ENCODE measurements around the gene LMF1. TPM values are rescaled to one million over a fixed set of nuclear protein-coding genes. Genes with fewer than 3 reads are reported as not detected.

Gene LMF1
- total RNA-seq, 1 experiment from 2014 or later = 12.2 TPM

DNA sequence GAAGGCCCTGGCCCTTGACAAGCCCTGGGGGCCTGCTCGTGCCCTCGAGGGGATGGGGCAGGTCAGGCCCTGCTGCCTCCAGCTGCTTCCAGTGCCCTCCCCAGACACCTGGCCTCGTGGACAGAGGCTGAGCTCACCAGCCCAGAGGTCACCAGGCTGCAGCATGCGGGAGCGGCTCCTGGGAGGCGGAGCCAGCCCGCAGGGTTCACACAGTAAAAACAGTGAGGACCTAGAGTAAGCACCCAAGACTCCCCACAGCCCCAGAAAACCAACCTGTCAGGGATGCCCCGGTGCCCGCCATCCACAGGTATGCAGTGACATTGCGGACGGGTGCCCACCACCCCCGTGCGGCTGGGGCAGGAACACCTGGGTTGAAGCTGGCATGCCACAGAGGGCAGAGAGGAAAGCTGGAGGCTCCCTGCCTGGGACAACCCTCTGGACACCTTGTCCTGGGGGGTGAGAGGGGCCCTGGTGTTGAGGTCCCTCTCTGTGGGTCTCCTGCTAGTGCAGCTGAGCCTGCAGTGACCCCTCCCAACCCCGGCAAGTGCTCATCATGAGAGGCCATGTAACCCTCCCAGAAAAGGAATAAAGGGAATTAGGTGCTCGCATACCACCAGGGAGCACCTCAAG, 62.1 kb downstream of the LMF1 start:
- Histone ChIP-seq H3K9me3 (ENCODE audit: low read length) (peaks cover 8% of the 10 kb centered on the region; the same call in 1 of the 2 replicates), H3K4me2 (ENCODE audit: low read depth, low read length, poor library complexity, severe bottlenecking) (no peak overlapping the region), H3K9ac (ENCODE audit: low read length) (no peak overlapping the region), H3K36me3 (ENCODE audit: insufficient read depth, low read length) (no peaks in the 10 kb centered on the region; the same call in 1 of the 2 replicates), H4K20me1 (ENCODE audit: insufficient read depth, low read depth, low read length) (no peaks in the 10 kb centered on the region), H3K4me1 (ENCODE audit: low read length) (no peaks in the 10 kb centered on the region), H2AFZ (ENCODE audit: low read length) (no peak overlapping the region), H3K4me3 (ENCODE audit: low read length) (no peak overlapping the region), H3K27ac (ENCODE audit: low read length) (no peak overlapping the region), H3K27me3 (ENCODE audit: low read length) (no peaks in the 10 kb centered on the region), H3K9me2 (replicated peaks; ENCODE audit: insufficient read depth, low read length) (no peaks in the 10 kb centered on the region), H3K79me2 (ENCODE audit: low read length) (no peaks in the 10 kb centered on the region)
- no peak for DNase-seq

DNA sequence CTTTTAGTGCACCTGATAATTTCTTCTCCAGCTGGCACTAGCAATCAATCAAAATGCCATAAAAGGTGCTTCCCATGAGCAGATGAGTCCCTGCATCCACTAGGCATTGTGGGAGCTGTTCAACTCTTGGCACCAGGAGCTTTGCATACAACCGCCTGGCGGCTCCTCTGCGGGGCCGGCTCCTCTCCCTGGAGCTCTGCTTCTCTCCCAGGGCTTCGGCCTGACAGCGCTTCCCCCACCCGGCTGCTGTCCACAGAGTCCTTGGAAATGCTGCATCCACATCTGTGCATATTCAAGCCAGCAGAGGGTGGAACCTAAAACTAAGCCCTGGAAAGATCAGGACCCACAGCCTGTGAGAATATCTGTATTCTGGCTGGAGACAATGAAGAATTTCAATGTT, 62.9 kb downstream of the LMF1 start:
- H3K4me1 ChIP-seq (ENCODE audit: low read length) = no peaks in the 10 kb centered on the region
- no peaks in the 10 kb centered on the region for H3K9me2 ChIP-seq (replicated peaks; ENCODE audit: insufficient read depth, low read length)
- H3K27ac ChIP-seq (ENCODE audit: low read length) = no peak overlapping the region
- DNase-seq = no peak
- no peak overlapping the region for H3K4me3 ChIP-seq (ENCODE audit: low read length)
- H3K79me2 ChIP-seq (ENCODE audit: low read length) = no peaks in the 10 kb centered on the region
- peaks cover 8% of the 10 kb centered on the region; the same call in 1 of the 2 replicates for H3K9me3 ChIP-seq (ENCODE audit: low read length)
- H3K36me3 ChIP-seq (ENCODE audit: insufficient read depth, low read length) = no peaks in the 10 kb centered on the region; the same call in 1 of the 2 replicates
- no peak overlapping the region for H2AFZ ChIP-seq (ENCODE audit: low read length)
- no peaks in the 10 kb centered on the region for H4K20me1 ChIP-seq (ENCODE audit: insufficient read depth, low read depth, low read length)
- no peak overlapping the region for H3K9ac ChIP-seq (ENCODE audit: low read length)
- no peaks in the 10 kb centered on the region for H3K27me3 ChIP-seq (ENCODE audit: low read length)
- H3K4me2 ChIP-seq (ENCODE audit: low read depth, low read length, poor library complexity, severe bottlenecking) = no peak overlapping the region

DNA sequence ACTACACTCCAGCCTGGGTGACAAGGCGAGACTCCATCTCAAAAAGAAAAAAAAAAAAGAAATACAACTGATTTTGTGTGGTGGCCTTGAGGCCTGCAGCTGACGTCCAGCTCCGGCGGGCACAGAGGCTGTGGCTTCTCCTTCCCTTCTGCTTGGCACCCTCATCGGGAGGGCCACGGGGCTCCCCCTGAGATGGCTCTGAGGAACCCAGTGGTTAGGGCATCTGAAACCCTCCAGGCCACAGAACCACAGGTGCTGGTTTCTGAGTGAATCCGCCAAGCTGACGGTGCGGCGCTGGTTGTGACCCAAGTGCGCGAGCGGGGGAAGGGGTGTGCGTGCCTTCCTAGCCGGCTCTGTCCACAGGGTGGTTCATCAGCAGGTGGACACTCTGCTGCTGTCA, 63.4 kb downstream of the LMF1 start:
- H3K27ac ChIP-seq (ENCODE audit: low read length) = no peak overlapping the region
- H3K36me3 ChIP-seq (ENCODE audit: insufficient read depth, low read length) = no peaks in the 10 kb centered on the region; the same call in 1 of the 2 replicates
- DNase-seq = no peak
- no peaks in the 10 kb centered on the region for H3K4me1 ChIP-seq (ENCODE audit: low read length)
- H3K79me2 ChIP-seq (ENCODE audit: low read length) = no peaks in the 10 kb centered on the region
- H3K9me3 ChIP-seq (ENCODE audit: low read length) = peaks cover 8% of the 10 kb centered on the region; the same call in 1 of the 2 replicates
- no peak overlapping the region for H3K4me3 ChIP-seq (ENCODE audit: low read length)
- H3K9ac ChIP-seq (ENCODE audit: low read length) = no peak overlapping the region
- H3K4me2 ChIP-seq (ENCODE audit: low read depth, low read length, poor library complexity, severe bottlenecking) = no peak overlapping the region
- H2AFZ ChIP-seq (ENCODE audit: low read length) = no peak overlapping the region
- H3K27me3 ChIP-seq (ENCODE audit: low read length) = no peaks in the 10 kb centered on the region
- no peaks in the 10 kb centered on the region for H3K9me2 ChIP-seq (replicated peaks; ENCODE audit: insufficient read depth, low read length)
- H4K20me1 ChIP-seq (ENCODE audit: insufficient read depth, low read depth, low read length) = no peaks in the 10 kb centered on the region

DNA sequence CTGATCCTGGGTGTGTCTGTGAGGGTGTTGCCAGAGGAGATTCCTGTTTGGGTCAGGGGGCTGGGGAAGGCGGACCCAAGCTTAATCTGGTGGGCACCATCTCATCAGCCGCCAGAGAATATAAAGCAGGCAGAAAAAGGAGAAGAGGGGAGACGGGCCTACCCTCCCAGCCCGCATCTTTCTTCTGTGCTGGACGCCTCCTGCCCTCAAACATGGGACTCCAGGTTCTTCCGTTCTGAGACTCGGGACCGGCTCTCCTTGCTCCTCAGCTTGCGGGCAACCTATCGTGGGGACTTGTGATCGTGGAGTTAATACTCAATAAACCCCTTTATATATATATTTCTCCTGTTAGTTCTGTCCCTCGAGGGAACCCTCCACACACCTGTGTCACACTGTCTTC, 64.5 kb downstream of the LMF1 start:
- H4K20me1 ChIP-seq (ENCODE audit: insufficient read depth, low read depth, low read length) = no peaks in the 10 kb centered on the region
- H3K27ac ChIP-seq (ENCODE audit: low read length) = no peak overlapping the region
- H3K9ac ChIP-seq (ENCODE audit: low read length) = no peak overlapping the region
- no peak overlapping the region for H3K4me2 ChIP-seq (ENCODE audit: low read depth, low read length, poor library complexity, severe bottlenecking)
- H3K27me3 ChIP-seq (ENCODE audit: low read length) = no peaks in the 10 kb centered on the region
- H3K9me3 ChIP-seq (ENCODE audit: low read length) = peaks cover 8% of the 10 kb centered on the region; the same call in 1 of the 2 replicates
- H3K4me1 ChIP-seq (ENCODE audit: low read length) = no peaks in the 10 kb centered on the region
- H3K4me3 ChIP-seq (ENCODE audit: low read length) = no peak overlapping the region
- H3K36me3 ChIP-seq (ENCODE audit: insufficient read depth, low read length) = no peaks in the 10 kb centered on the region; the same call in 1 of the 2 replicates
- H3K9me2 ChIP-seq (replicated peaks; ENCODE audit: insufficient read depth, low read length) = no peaks in the 10 kb centered on the region
- no peaks in the 10 kb centered on the region for H3K79me2 ChIP-seq (ENCODE audit: low read length)
- H2AFZ ChIP-seq (ENCODE audit: low read length) = no peak overlapping the region
- DNase-seq = no peak

DNA sequence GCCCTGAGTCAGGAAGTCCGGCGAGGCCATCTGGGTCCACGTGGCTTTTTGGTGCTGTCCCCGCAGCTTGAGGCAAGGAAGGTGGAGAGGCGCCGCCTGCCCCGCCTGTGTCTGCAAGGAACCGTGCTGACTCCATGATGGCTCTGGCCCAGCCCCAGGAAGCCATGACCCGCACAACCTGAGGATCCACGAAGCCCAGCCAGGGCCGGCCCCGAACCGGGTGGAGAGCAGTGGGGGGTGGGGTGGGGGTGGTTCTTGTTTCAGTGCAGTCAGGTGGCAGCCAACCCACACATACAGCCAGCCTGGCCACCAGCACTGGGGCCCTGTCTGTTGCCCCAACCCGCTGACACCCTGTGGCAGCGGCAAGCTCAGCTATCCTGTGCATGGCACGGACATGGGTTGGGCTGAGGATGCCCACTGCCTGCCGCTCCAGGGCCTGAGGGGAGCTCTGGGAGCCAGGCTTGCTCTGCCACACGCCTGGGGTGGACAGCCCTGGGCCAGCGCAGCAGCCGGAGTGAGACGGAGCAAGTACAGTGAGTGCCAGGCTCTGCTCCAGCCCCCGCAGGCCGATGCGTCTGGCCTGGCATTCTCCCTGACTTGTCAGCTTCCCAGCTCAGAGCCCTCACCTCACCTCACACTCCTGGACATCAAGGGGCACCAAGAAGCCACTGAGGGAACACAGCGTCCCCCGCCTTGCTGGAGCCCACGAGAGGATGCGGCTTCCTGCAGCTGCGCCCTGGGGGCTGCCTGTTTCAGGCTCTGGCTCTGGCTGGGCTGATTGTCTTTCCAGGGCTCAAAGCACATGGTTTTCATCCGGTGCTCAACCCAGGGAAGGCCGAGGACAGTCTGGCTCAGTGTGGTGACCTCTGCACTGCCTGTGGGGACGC, 68.8 kb downstream of the LMF1 start:
- Histone ChIP-seq H3K9me2 (replicated peaks; ENCODE audit: insufficient read depth, low read length) (no peaks in the 10 kb centered on the region), H3K27me3 (ENCODE audit: low read length) (no peaks in the 10 kb centered on the region), H2AFZ (ENCODE audit: low read length) (no peak overlapping the region), H3K9ac (ENCODE audit: low read length) (no peak overlapping the region), H3K4me2 (ENCODE audit: low read depth, low read length, poor library complexity, severe bottlenecking) (no peak overlapping the region), H3K9me3 (ENCODE audit: low read length) (0 out of 2 replicates have a peak, but pooled peaks cover 4% of the 10 kb centered on the region), H3K4me3 (ENCODE audit: low read length) (no peak overlapping the region), H4K20me1 (ENCODE audit: insufficient read depth, low read depth, low read length) (no peaks in the 10 kb centered on the region), H3K79me2 (ENCODE audit: low read length) (no peaks in the 10 kb centered on the region), H3K4me1 (ENCODE audit: low read length) (no peaks in the 10 kb centered on the region), H3K36me3 (ENCODE audit: insufficient read depth, low read length) (no peaks in the 10 kb centered on the region), H3K27ac (ENCODE audit: low read length) (no peak overlapping the region)
- DNase-seq = no peak

DNA sequence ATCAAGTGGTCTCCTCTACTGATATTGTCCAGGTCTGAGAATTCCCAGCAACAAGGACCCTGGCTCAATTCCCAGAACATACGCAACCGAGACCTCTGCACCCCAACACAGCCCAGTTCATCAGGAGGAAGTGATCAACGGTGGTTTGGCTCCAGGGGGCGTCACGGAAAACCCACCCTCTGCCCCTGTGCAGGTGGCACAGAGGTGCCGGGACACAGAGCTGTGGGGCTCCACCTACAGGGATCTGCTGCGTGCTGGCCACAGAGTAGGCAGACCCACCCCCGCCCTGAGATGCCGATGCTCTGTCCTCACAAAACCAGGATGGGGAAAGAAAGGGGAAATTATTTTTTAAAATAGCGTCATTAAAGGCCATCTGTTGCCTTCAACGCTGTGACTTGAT, 69.6 kb downstream of the LMF1 start:
- no peaks in the 10 kb centered on the region for H3K9me3 ChIP-seq (ENCODE audit: low read length)
- no peak overlapping the region for H3K4me2 ChIP-seq (ENCODE audit: low read depth, low read length, poor library complexity, severe bottlenecking)
- no peak overlapping the region for H2AFZ ChIP-seq (ENCODE audit: low read length)
- H4K20me1 ChIP-seq (ENCODE audit: insufficient read depth, low read depth, low read length) = no peaks in the 10 kb centered on the region
- H3K27ac ChIP-seq (ENCODE audit: low read length) = no peak overlapping the region
- no peak for DNase-seq
- H3K27me3 ChIP-seq (ENCODE audit: low read length) = no peaks in the 10 kb centered on the region
- H3K9ac ChIP-seq (ENCODE audit: low read length) = no peak overlapping the region
- no peaks in the 10 kb centered on the region for H3K36me3 ChIP-seq (ENCODE audit: insufficient read depth, low read length)
- H3K4me3 ChIP-seq (ENCODE audit: low read length) = no peak overlapping the region
- H3K79me2 ChIP-seq (ENCODE audit: low read length) = no peaks in the 10 kb centered on the region
- H3K9me2 ChIP-seq (replicated peaks; ENCODE audit: insufficient read depth, low read length) = no peaks in the 10 kb centered on the region
- no peaks in the 10 kb centered on the region for H3K4me1 ChIP-seq (ENCODE audit: low read length)

DNA sequence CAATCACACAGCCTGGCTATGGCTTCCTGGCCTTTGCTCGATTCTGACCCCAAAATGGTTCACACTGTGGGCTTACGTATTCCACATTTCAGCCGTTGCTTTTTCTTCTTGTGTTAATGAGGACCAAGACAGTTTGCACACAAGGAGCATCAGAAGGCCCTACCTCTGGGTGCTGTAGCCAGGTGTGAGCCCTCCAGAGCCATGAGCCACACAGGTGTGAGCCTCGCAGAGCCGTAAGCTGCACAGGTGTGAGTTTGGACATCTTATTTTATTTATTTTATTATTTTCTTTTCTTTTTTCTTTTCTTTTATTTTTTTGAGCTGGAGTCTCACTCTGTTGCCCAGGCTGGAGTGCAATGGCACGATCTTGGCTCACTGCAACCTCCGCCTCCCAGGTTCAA, 70.6 kb downstream of the LMF1 start:
- H4K20me1 ChIP-seq (ENCODE audit: insufficient read depth, low read depth, low read length) = no peaks in the 10 kb centered on the region
- no peaks in the 10 kb centered on the region for H3K4me1 ChIP-seq (ENCODE audit: low read length)
- H3K36me3 ChIP-seq (ENCODE audit: insufficient read depth, low read length) = no peaks in the 10 kb centered on the region
- H3K27ac ChIP-seq (ENCODE audit: low read length) = no peak overlapping the region
- H2AFZ ChIP-seq (ENCODE audit: low read length) = no peak overlapping the region
- H3K27me3 ChIP-seq (ENCODE audit: low read length) = no peaks in the 10 kb centered on the region
- DNase-seq = no peak
- no peaks in the 10 kb centered on the region for H3K9me2 ChIP-seq (replicated peaks; ENCODE audit: insufficient read depth, low read length)
- no peaks in the 10 kb centered on the region for H3K9me3 ChIP-seq (ENCODE audit: low read length)
- H3K4me3 ChIP-seq (ENCODE audit: low read length) = no peak overlapping the region
- no peak overlapping the region for H3K4me2 ChIP-seq (ENCODE audit: low read depth, low read length, poor library complexity, severe bottlenecking)
- no peak overlapping the region for H3K9ac ChIP-seq (ENCODE audit: low read length)
- no peaks in the 10 kb centered on the region for H3K79me2 ChIP-seq (ENCODE audit: low read length)

DNA sequence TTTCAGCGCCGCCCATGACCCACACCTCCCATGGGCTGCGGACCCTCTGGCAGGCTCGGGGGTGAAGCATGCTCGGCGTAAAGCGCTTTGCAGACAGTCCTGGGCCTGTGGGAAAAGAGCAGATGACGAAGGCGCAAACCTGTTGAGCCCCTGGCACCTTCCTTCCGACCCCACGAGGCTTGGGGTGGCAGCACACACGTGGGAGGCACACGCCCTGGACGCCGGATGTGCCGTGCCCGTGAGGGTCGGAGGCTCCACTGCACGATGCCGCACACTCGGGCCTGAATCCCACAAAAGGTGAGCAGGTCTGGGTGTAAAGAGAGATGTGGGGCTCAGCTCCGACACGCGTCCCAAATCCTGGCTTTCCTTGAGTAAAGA, 71.1 kb downstream of the LMF1 start:
- no peak for DNase-seq
- Histone ChIP-seq H3K9me3 (ENCODE audit: low read length) (no peaks in the 10 kb centered on the region), H3K36me3 (ENCODE audit: insufficient read depth, low read length) (no peaks in the 10 kb centered on the region), H3K27ac (ENCODE audit: low read length) (no peak overlapping the region), H3K79me2 (ENCODE audit: low read length) (no peaks in the 10 kb centered on the region), H3K4me1 (ENCODE audit: low read length) (no peaks in the 10 kb centered on the region), H3K27me3 (ENCODE audit: low read length) (no peaks in the 10 kb centered on the region), H2AFZ (ENCODE audit: low read length) (no peak overlapping the region), H3K4me2 (ENCODE audit: low read depth, low read length, poor library complexity, severe bottlenecking) (no peak overlapping the region), H3K4me3 (ENCODE audit: low read length) (no peak overlapping the region), H4K20me1 (ENCODE audit: insufficient read depth, low read depth, low read length) (no peaks in the 10 kb centered on the region), H3K9me2 (replicated peaks; ENCODE audit: insufficient read depth, low read length) (no peaks in the 10 kb centered on the region), H3K9ac (ENCODE audit: low read length) (no peak overlapping the region)
